Neural crest cell (in vitro differentiated cells): ENCODE measurements around the gene B4GALT6. TPM values are rescaled to one million over a fixed set of nuclear protein-coding genes. Genes with fewer than 3 reads are reported as not detected.

Experiments
- DNase-seq: peaks from one replicate; pipeline ENCODE4 v3.0.0; 2021; ENCODE audit warnings: low read depth, mixed read lengths, low spot score
- H3K27ac Mint-ChIP-seq: one replicate; pipeline ENCODE4 v1.8.0; 2021; ENCODE audit warnings: mild to moderate bottlenecking, mixed read lengths; ENCODE audit not compliant: unreplicated experiment
- H3K27me3 Mint-ChIP-seq: 2 replicates; pipeline ENCODE4 v1.8.0; 2021; ENCODE audit warnings: low read depth, mild to moderate bottlenecking, mixed read lengths
- H3K36me3 Mint-ChIP-seq: 2 replicates; pipeline ENCODE4 v1.8.0; 2021; ENCODE audit warnings: low read depth, mild to moderate bottlenecking, mixed read lengths
- H3K4me1 Mint-ChIP-seq: 2 replicates; pipeline ENCODE4 v1.8.0; 2021; ENCODE audit warnings: mixed read lengths
- H3K4me3 Mint-ChIP-seq: one replicate; pipeline ENCODE4 v1.8.0; 2021; ENCODE audit warnings: mild to moderate bottlenecking, mixed read lengths
- H3K9me3 Mint-ChIP-seq: 2 replicates; pipeline ENCODE4 v1.8.0; 2021; ENCODE audit warnings: mixed read lengths
- CTCF ChIP-seq: fragments of 200-600 bp; sonication (generic); conservative IDR thresholded peaks from 2 replicates; pipeline ENCODE4 v1.5.0; 2021; ENCODE audit warnings: antibody characterized with exemption, mild to moderate bottlenecking
- total RNA-seq: library from RNA; stranded (reverse); gene quantifications from 2 replicates; pipeline ENCODE4 v1.2.1, GENCODE V29; 2021

B4GALT6 gene
- total RNA-seq, 1 donor from 2014 or later, result 43.4 TPM

GRCh38 chr18:31632356-31632755, 52.0 kb downstream of the B4GALT6 start:
- peaks cover 3% of the 10 kb centered on the region for H3K9me3 Mint-ChIP-seq
- no peak overlapping the region for H3K4me3 Mint-ChIP-seq
- no peaks in the 10 kb centered on the region for H3K4me1 Mint-ChIP-seq
- H3K27me3 Mint-ChIP-seq, result no peaks in the 10 kb centered on the region
- peaks cover 47% of the 10 kb centered on the region for H3K36me3 Mint-ChIP-seq
- no peak overlapping the region for H3K27ac Mint-ChIP-seq
- no peak for DNase-seq
- no peak for TF ChIP-seq CTCF

- no peaks in the 10 kb centered on the region for H3K9me3 Mint-ChIP-seq
- no peak for DNase-seq
These were observed 52.9 kb downstream of the B4GALT6 start for GRCh38 chr18:31631526-31631925.

GRCh38 chr18:31630549-31630948, 53.8 kb downstream of the B4GALT6 start:
- Mint-ChIP-seq H3K36me3 (peaks cover 51% of the 10 kb centered on the region), H3K4me3 (no peak overlapping the region)

More at GRCh38 chr18:31631526-31631925, 52.9 kb downstream of the B4GALT6 start:
- Mint-ChIP-seq H3K4me3 (no peak overlapping the region), H3K4me1 (no peaks in the 10 kb centered on the region), H3K27ac (no peak overlapping the region), H3K36me3 (peaks cover 49% of the 10 kb centered on the region), H3K27me3 (no peaks in the 10 kb centered on the region)
- TF ChIP-seq CTCF, result no peak

GRCh38 chr18:31626409-31626808, 58.0 kb downstream of the B4GALT6 start:
- Mint-ChIP-seq H3K27ac (no peak overlapping the region), H3K36me3 (peaks cover 39% of the 10 kb centered on the region), H3K4me1 (no peaks in the 10 kb centered on the region), H3K4me3 (no peak overlapping the region), H3K27me3 (no peaks in the 10 kb centered on the region), H3K9me3 (no peaks in the 10 kb centered on the region)
- DNase-seq, result no peak
- TF ChIP-seq CTCF, result no peak

More at GRCh38 chr18:31630549-31630948, 53.8 kb downstream of the B4GALT6 start:
- no peaks in the 10 kb centered on the region for H3K27me3 Mint-ChIP-seq
- TF ChIP-seq CTCF, result no peak
- H3K4me1 Mint-ChIP-seq, result no peaks in the 10 kb centered on the region
- no peak for DNase-seq
- H3K9me3 Mint-ChIP-seq, result no peaks in the 10 kb centered on the region
- H3K27ac Mint-ChIP-seq, result no peak overlapping the region

- no peaks in the 10 kb centered on the region for H3K27me3 Mint-ChIP-seq
- H3K4me3 Mint-ChIP-seq, result no peak overlapping the region
- peaks cover 34% of the 10 kb centered on the region for H3K36me3 Mint-ChIP-seq
- H3K9me3 Mint-ChIP-seq, result no peaks in the 10 kb centered on the region
- H3K27ac Mint-ChIP-seq, result no peak overlapping the region
- no peak for DNase-seq
- TF ChIP-seq CTCF, result no peak
- no peaks in the 10 kb centered on the region for H3K4me1 Mint-ChIP-seq
These were observed 59.3 kb downstream of the B4GALT6 start for GRCh38 chr18:31624892-31625640.
